MM.1S (cell line): ENCODE data around the gene YLPM1.

Experiments used
- DNase-seq: peaks from one replicate; pipeline ENCODE4 v3.0.0-alpha.2; 2015
- H2AFZ ChIP-seq: fragments of 300-600 bp; sonication (generic); 2 replicates; pipeline ENCODE4 v1.6.0; 2016; ENCODE audit warnings: antibody characterized with exemption, low read length
- H3F3A ChIP-seq: fragments of 300-600 bp; sonication (generic); 2 replicates; pipeline ENCODE4 v1.6.1; 2016; ENCODE audit warnings: mild to moderate bottlenecking, antibody characterized with exemption, low read length, moderate library complexity, mixed read lengths; ENCODE audit not compliant: insufficient read depth
- H3K27ac ChIP-seq: fragments of 300-600 bp; sonication (generic); 2 replicates; pipeline ENCODE4 v1.5.1; 2016; ENCODE audit warnings: mild to moderate bottlenecking, low read length
- H3K27me3 ChIP-seq: fragments of 300-600 bp; sonication (generic); replicated peaks from 2 replicates; pipeline ENCODE4 v1.6.0; 2016; ENCODE audit warnings: low read length; ENCODE audit not compliant: insufficient read depth
- H3K36me3 ChIP-seq: fragments of 300-600 bp; sonication (generic); replicated peaks from 2 replicates; pipeline ENCODE4 v1.6.1; 2016; ENCODE audit warnings: mild to moderate bottlenecking, low read length, mixed read lengths; ENCODE audit not compliant: insufficient read depth
- H3K4me1 ChIP-seq: fragments of 300-600 bp; sonication (generic); 2 replicates; pipeline ENCODE4 v1.6.1; 2016; ENCODE audit warnings: low read length, mixed read lengths
- H3K4me2 ChIP-seq: fragments of 300-600 bp; sonication (generic); 2 replicates; pipeline ENCODE4 v1.6.0; 2016; ENCODE audit warnings: low read depth, low read length
- H3K4me3 ChIP-seq: fragments of 300-600 bp; sonication (generic); 2 replicates; pipeline ENCODE4 v1.5.1; 2016; ENCODE audit warnings: low read length, mixed read lengths
- H3K79me2 ChIP-seq: fragments of 300-600 bp; sonication (generic); 2 replicates; pipeline ENCODE4 v1.6.1; 2016; ENCODE audit warnings: mixed run types, low read length, mixed read lengths
- H3K9ac ChIP-seq: fragments of 300-600 bp; sonication (generic); 2 replicates; pipeline ENCODE4 v1.6.1; 2016; ENCODE audit warnings: low read length, mixed read lengths
- H3K9me2 ChIP-seq: fragments of 300-600 bp; sonication (generic); replicated peaks from 2 replicates; pipeline ENCODE4 v1.6.1; 2016; ENCODE audit warnings: mild to moderate bottlenecking, low read length, mixed read lengths; ENCODE audit not compliant: insufficient read depth
- H3K9me3 ChIP-seq: fragments of 300-600 bp; sonication (generic); replicated peaks from 2 replicates; pipeline ENCODE4 v1.6.1; 2016; ENCODE audit warnings: mild to moderate bottlenecking, low read length, mixed read lengths; ENCODE audit not compliant: insufficient read depth
- H4K20me1 ChIP-seq: fragments of 300-600 bp; sonication (generic); 2 replicates; pipeline ENCODE4 v1.6.1; 2016; ENCODE audit warnings: mild to moderate bottlenecking, low read length, moderate library complexity, mixed read lengths; ENCODE audit not compliant: insufficient read depth
- EZH2 ChIP-seq: fragments of 300-600 bp; sonication (generic); optimal IDR thresholded peaks from 2 replicates; pipeline ENCODE3; 2017; ENCODE audit warnings: low read depth, mild to moderate bottlenecking, antibody characterized with exemption, low read length, mixed read lengths
- EZH2phosphoT487 ChIP-seq: fragments of 300-600 bp; sonication (generic); IDR thresholded peaks from 2 replicates; pipeline ENCODE4 v1.6.1; 2018; ENCODE audit warnings: antibody characterized with exemption, low read length
- TF ChIP-seq, protein P1 (sequence below): fragments of 300-600 bp; sonication (generic); IDR thresholded peaks from 2 replicates; pipeline ENCODE4 v1.5.1; 2016; ENCODE audit warnings: antibody characterized with exemption, low read length, mixed read lengths

YLPM1 gene

DNA sequence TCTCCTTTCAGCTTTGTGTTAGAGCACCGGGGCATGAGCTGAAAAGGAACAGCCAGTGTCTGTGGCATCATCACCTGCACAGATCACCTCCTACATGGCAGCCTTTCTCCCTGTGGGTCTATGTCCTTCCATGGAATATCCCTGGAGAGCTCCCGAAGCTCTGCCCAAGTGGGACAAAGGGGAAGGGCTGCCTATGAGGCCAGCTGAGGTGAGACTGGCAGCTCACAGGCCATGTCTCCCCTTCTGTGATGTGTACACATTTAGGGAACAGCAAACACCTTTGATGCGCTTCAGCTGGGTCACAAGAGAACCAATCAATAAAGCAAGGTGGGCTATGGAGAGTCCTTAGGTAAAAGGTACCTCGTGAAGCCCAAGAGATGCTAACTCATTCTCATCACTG lies 108.7 kb downstream of the YLPM1 start:
- Histone ChIP-seq H3F3A (no peaks in the 10 kb centered on the region), H3K9ac (no peak overlapping the region), H3K9me2 (no peaks in the 10 kb centered on the region), H4K20me1 (no peaks in the 10 kb centered on the region), H3K4me1 (no peaks in the 10 kb centered on the region), H3K36me3 (no peaks in the 10 kb centered on the region), H3K27me3 (no peaks in the 10 kb centered on the region), H2AFZ (no peak overlapping the region), H3K79me2 (no peaks in the 10 kb centered on the region), H3K9me3 (no peaks in the 10 kb centered on the region), H3K27ac (no peak overlapping the region), H3K4me2 (no peak overlapping the region), H3K4me3 (no peak overlapping the region)
- TF ChIP-seq EZH2 = no peak
- TF ChIP-seq, protein P1, sequence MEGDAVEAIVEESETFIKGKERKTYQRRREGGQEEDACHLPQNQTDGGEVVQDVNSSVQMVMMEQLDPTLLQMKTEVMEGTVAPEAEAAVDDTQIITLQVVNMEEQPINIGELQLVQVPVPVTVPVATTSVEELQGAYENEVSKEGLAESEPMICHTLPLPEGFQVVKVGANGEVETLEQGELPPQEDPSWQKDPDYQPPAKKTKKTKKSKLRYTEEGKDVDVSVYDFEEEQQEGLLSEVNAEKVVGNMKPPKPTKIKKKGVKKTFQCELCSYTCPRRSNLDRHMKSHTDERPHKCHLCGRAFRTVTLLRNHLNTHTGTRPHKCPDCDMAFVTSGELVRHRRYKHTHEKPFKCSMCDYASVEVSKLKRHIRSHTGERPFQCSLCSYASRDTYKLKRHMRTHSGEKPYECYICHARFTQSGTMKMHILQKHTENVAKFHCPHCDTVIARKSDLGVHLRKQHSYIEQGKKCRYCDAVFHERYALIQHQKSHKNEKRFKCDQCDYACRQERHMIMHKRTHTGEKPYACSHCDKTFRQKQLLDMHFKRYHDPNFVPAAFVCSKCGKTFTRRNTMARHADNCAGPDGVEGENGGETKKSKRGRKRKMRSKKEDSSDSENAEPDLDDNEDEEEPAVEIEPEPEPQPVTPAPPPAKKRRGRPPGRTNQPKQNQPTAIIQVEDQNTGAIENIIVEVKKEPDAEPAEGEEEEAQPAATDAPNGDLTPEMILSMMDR = no peak
- TF ChIP-seq EZH2phosphoT487 = no peak
- DNase-seq = no peak

DNA sequence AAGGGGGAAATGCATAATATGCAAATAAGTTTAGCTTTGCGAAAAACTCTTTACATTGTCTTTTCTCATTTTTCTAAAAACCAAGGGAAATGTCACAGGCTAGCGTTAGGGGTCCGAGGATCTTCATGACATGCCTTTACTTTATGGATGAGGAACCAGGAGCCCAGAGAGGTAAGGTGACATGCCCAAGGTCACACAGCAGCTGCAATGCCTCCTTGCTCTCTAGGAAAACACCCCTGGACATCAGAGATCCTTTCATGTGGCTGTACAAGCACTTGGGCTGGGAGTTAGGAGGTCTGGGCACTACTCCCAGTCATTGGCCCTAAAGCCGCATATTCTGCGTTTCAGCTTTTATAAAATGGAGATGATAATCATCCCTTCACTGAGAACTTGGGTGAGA lies 112.1 kb downstream of the YLPM1 start:
- H3K4me2 ChIP-seq = no peak overlapping the region
- H3K36me3 ChIP-seq = no peaks in the 10 kb centered on the region
- H3K79me2 ChIP-seq = no peaks in the 10 kb centered on the region
- H3K27ac ChIP-seq = no peak overlapping the region
- H3K4me3 ChIP-seq = no peak overlapping the region
- TF ChIP-seq, protein P1 = no peak
- TF ChIP-seq EZH2phosphoT487 = no peak
- TF ChIP-seq EZH2 = no peak
- H3K9me2 ChIP-seq = no peaks in the 10 kb centered on the region
- H4K20me1 ChIP-seq = no peaks in the 10 kb centered on the region
- no peaks in the 10 kb centered on the region for H3K4me1 ChIP-seq
- H3K9me3 ChIP-seq = no peaks in the 10 kb centered on the region
- H2AFZ ChIP-seq = no peak overlapping the region
- H3K9ac ChIP-seq = no peak overlapping the region
- H3F3A ChIP-seq = no peaks in the 10 kb centered on the region
- DNase-seq = no peak
- H3K27me3 ChIP-seq = no peaks in the 10 kb centered on the region

- no peak within 1 kb of the TSS for H3K27ac ChIP-seq
- no peak within 1 kb of the TSS for H3K4me2 ChIP-seq
- no peaks in the 10 kb centered on the region for H3K9me2 ChIP-seq
- H3K4me3 ChIP-seq = no peak within 1 kb of the TSS
- H3K27me3 ChIP-seq = no peaks in the 10 kb centered on the region
- H3K79me2 ChIP-seq = no peaks in the 10 kb centered on the region
- H3F3A ChIP-seq = no peaks in the 10 kb centered on the region
- TF ChIP-seq EZH2 (no peak), EZH2phosphoT487 (no peak)
- TF ChIP-seq, protein P1 = no peak
- H3K36me3 ChIP-seq = no peaks in the 10 kb centered on the region
- no peak within 1 kb of the TSS for H2AFZ ChIP-seq
- no peaks in the 10 kb centered on the region for H3K4me1 ChIP-seq
- DNase-seq = no peak
- H4K20me1 ChIP-seq = no peaks in the 10 kb centered on the region
- no peak within 1 kb of the TSS for H3K9ac ChIP-seq
- H3K9me3 ChIP-seq = no peaks in the 10 kb centered on the region
Observed at GRCh38 chr14:74875941-74876913, 113.1 kb downstream of the YLPM1 start, which contains the start of gene PROX2. TSS of gene PROX2 (minus strand) at chr14:74876145. CDS start at chr14:74863834, 12,311 bp downstream.
